HepG2 (cell line): ENCODE data around the gene OTOP2. TPM values are rescaled to one million over a fixed set of nuclear protein-coding genes. Genes with fewer than 3 reads are reported as not detected.

Experiments
- AFF4 ChIP-seq: sonication (generic); formaldehyde crosslinking; IDR thresholded peaks from 2 replicates; pipeline ENCODE4 v1.4.0; 2020; ENCODE audit warnings: missing genetic modification reagents
- BRD4 ChIP-seq: sonication (generic); formaldehyde crosslinking; IDR thresholded peaks from 2 replicates; pipeline ENCODE4 v1.4.0; 2020; ENCODE audit warnings: missing genetic modification reagents
- CENPT ChIP-seq: sonication (generic); formaldehyde crosslinking; IDR thresholded peaks from 2 replicates; pipeline ENCODE4 v1.8.0; 2022; ENCODE audit warnings: low read depth, mild to moderate bottlenecking, moderate library complexity, missing genetic modification reagents
- CHCHD3 ChIP-seq: sonication (generic); formaldehyde crosslinking; IDR thresholded peaks from 2 replicates; pipeline ENCODE4 v1.8.0; 2022; ENCODE audit warnings: mild to moderate bottlenecking, missing genetic modification reagents, moderate library complexity
- CREBL2 ChIP-seq: sonication (generic); formaldehyde crosslinking; IDR thresholded peaks from 2 replicates; pipeline ENCODE4 v1.8.1; 2023; ENCODE audit warnings: missing genetic modification reagents, mild to moderate bottlenecking, borderline replicate concordance
- HMG20A ChIP-seq: IDR thresholded peaks from 2 replicates; pipeline ENCODE4 v1.6.1; 2016; ENCODE audit warnings: borderline replicate concordance
- MTF2 ChIP-seq: sonication (generic); formaldehyde crosslinking; IDR thresholded peaks from 2 replicates; pipeline ENCODE4 v1.5.0; 2020; ENCODE audit warnings: missing genetic modification reagents, borderline replicate concordance
- PAX8 ChIP-seq: sonication (generic); formaldehyde crosslinking; IDR thresholded peaks from 2 replicates; pipeline ENCODE4 v1.8.0; 2022; ENCODE audit warnings: mild to moderate bottlenecking, missing genetic modification reagents, borderline replicate concordance
- POGK ChIP-seq: sonication (generic); formaldehyde crosslinking; conservative IDR thresholded peaks from 2 replicates; pipeline ENCODE4 v1.8.0; 2022; ENCODE audit warnings: mild to moderate bottlenecking, moderate library complexity, missing genetic modification reagents
- STAT5B ChIP-seq: sonication (generic); formaldehyde crosslinking; IDR thresholded peaks from 2 replicates; pipeline ENCODE4 v1.4.0; 2020; ENCODE audit warnings: missing genetic modification reagents
- TCF7L2 ChIP-seq: IDR thresholded peaks from 2 replicates; pipeline ENCODE4 v1.6.1; 2011; ENCODE audit warnings: mild to moderate bottlenecking, low read depth, low read length, moderate library complexity
- THAP7 ChIP-seq: sonication (generic); formaldehyde crosslinking; IDR thresholded peaks from 2 replicates; pipeline ENCODE4 v1.8.1; 2023; ENCODE audit warnings: mild to moderate bottlenecking, missing genetic modification reagents
- ZBTB43 ChIP-seq: sonication (generic); formaldehyde crosslinking; conservative IDR thresholded peaks from 2 replicates; pipeline ENCODE4 v1.4.0; 2020; ENCODE audit warnings: missing genetic modification reagents
- ZFX ChIP-seq: sonication (generic); formaldehyde crosslinking; IDR thresholded peaks from 2 replicates; pipeline ENCODE4 v1.4.0; 2020; ENCODE audit warnings: mild to moderate bottlenecking, low read depth, missing genetic modification reagents, moderate library complexity
- ZNF180 ChIP-seq: sonication (generic); formaldehyde crosslinking; IDR thresholded peaks from 2 replicates; pipeline ENCODE4 v1.4.0; 2020; ENCODE audit warnings: low read depth, missing genetic modification reagents, borderline replicate concordance
- ZNF207 ChIP-seq: fragments of 450-650 bp; IDR thresholded peaks from 2 replicates; pipeline ENCODE4 v1.6.1; 2016; ENCODE audit warnings: antibody characterized with exemption, borderline replicate concordance
- ZNF564 ChIP-seq: sonication (generic); formaldehyde crosslinking; IDR thresholded peaks from 2 replicates; pipeline ENCODE4 v1.8.1; 2023; ENCODE audit warnings: mild to moderate bottlenecking, missing genetic modification reagents
- ZNF83 ChIP-seq: sonication (generic); formaldehyde crosslinking; IDR thresholded peaks from 2 replicates; pipeline ENCODE4 v1.4.0; 2020; ENCODE audit warnings: missing genetic modification reagents, mild to moderate bottlenecking, borderline replicate concordance
- ZSCAN20 ChIP-seq: sonication (generic); formaldehyde crosslinking; IDR thresholded peaks from 2 replicates; pipeline ENCODE4 v1.4.0; 2020; ENCODE audit warnings: missing genetic modification reagents, mild to moderate bottlenecking, borderline replicate concordance
- polyA plus RNA-seq, 8 experiments: library from polyadenylated mRNA; depleted of rRNA in 3 of 8; stranded (reverse) in 7 of 8; unstranded in 1 of 8; fragments of >200 nt; fragmentation: Illumina TruSeq in 4 of 8; extraction: Trizol in 4 of 8; gene quantifications; 2 replicates each; pipeline versions ENCODE4 v1.2.1 to v1.2.3, GENCODE V29; 2011 to 2016; ENCODE audit warnings: low read depth in 4 of 8, missing spikeins in 1 of 8, mixed read lengths in 1 of 8; ENCODE audit not compliant: insufficient read depth in 1 of 8
- total RNA-seq, 5 experiments: library from RNA; depleted of rRNA; stranded (reverse); fragments of >200 nt; fragmentation: Illumina TruSeq; extraction: Trizol; gene quantifications; 2 replicates each; pipeline ENCODE4 v1.2.3, GENCODE V29; 2016; ENCODE audit warnings: low read depth in 1 of 5

OTOP2 gene
- total and polyA plus RNA-seq, 2 of the 13 experiments (the other 11 are each of a cell fraction or from before 2014, with no cell fraction given) = not detected

- TF ChIP-seq AFF4 (CRISPR knock-in tag) = peak; percentile 47; the same call in 1 of the 2 replicates
- no peak for TF ChIP-seq ZNF180 (CRISPR knock-in tag)
- TF ChIP-seq TCF7L2 = no peak
- TF ChIP-seq POGK = peak; percentile 56; the same call in 1 of the 2 replicates
- no peak for TF ChIP-seq THAP7 (CRISPR knock-in tag)
- TF ChIP-seq STAT5B (CRISPR knock-in tag) = no peak
- TF ChIP-seq CENPT = peak; percentile 86; the same call in 1 of the 2 replicates
- TF ChIP-seq PAX8 = peak; percentile 61; the same call in 1 of the 2 replicates
- TF ChIP-seq ZBTB43 (CRISPR knock-in tag) = 0 out of 2 replicates have a peak, but pooled peaks have one; percentile 42
- TF ChIP-seq CHCHD3 (CRISPR knock-in tag) = no peak
- TF ChIP-seq ZNF564 (CRISPR knock-in tag) = 0 out of 2 replicates have a peak, but pooled peaks have one; percentile 63
- TF ChIP-seq BRD4 (CRISPR knock-in tag) = no peak
- TF ChIP-seq ZNF207 = no peak
- TF ChIP-seq ZNF83 (CRISPR knock-in tag) = 0 out of 2 replicates have a peak, but pooled peaks have one; percentile 30
- TF ChIP-seq MTF2 (CRISPR knock-in tag) = 0 out of 2 replicates have a peak, but pooled peaks have one; percentile 18
- TF ChIP-seq ZFX (CRISPR knock-in tag) = peak; percentile 32; the same call in 1 of the 2 replicates
- no peak for TF ChIP-seq HMG20A (CRISPR knock-in tag)
- TF ChIP-seq CREBL2 = peak; percentile 92; the same call in 1 of the 2 replicates
- no peak for TF ChIP-seq ZSCAN20 (CRISPR knock-in tag)
These were observed 36.7 kb downstream of the OTOP2 start (continued) for GRCh38 chr17:74960570-74961342.
